Activated CD4-positive, alpha-beta T cell treated with anti-CD3 and anti-CD28 coated beads, Interleukin-2, amount 50 U/mL, for 24 hours (primary cell): ENCODE results near the gene PPP1R13L.

Experiments
- DNase-seq, 2 donors: peaks; one replicate each; pipeline ENCODE4 v3.0.0-alpha.2; 2020; ENCODE audit warnings: low read depth in 1 of 2, low spot score in 1 of 2

PPP1R13L gene

GRCh38 chr19:45368127-45368526, 36.7 kb downstream of the PPP1R13L start:
- DNase-seq = no peak

GRCh38 chr19:45364696-45365095, 40.2 kb downstream of the PPP1R13L start:
- DNase-seq = no peak

- DNase-seq = no peak
Measured at GRCh38 chr19:45363861-45364459, 40.9 kb downstream of the PPP1R13L start.

GRCh38 chr19:45362291-45362690, 42.6 kb downstream of the PPP1R13L start:
- no peak for DNase-seq

- no peak for DNase-seq
Measured at GRCh38 chr19:45361608-45362007, 43.3 kb downstream of the PPP1R13L start.

- no peak for DNase-seq
Measured at GRCh38 chr19:45358213-45358792, 46.6 kb downstream of the PPP1R13L start.

GRCh38 chr19:45357445-45357783, 47.5 kb downstream of the PPP1R13L start:
- DNase-seq = no peak

GRCh38 chr19:45356760-45357444, 48.0 kb downstream of the PPP1R13L start:
- no peak for DNase-seq

- no peak for DNase-seq
Measured at GRCh38 chr19:45355910-45356309, 49.0 kb downstream of the PPP1R13L start.

GRCh38 chr19:45355402-45355801, 49.5 kb downstream of the PPP1R13L start:
- no peak for DNase-seq

GRCh38 chr19:45354241-45354842, 50.5 kb downstream of the PPP1R13L start:
- DNase-seq = no peak

- no peak for DNase-seq
Measured at GRCh38 chr19:45352914-45353796, 51.7 kb downstream of the PPP1R13L start.

- DNase-seq = no peak
Measured at GRCh38 chr19:45352471-45352870, 52.4 kb downstream of the PPP1R13L start.

- DNase-seq = no peak
Measured at GRCh38 chr19:45352062-45352461, 52.8 kb downstream of the PPP1R13L start.

GRCh38 chr19:45351401-45351952, 53.4 kb downstream of the PPP1R13L start:
- no peak for DNase-seq

GRCh38 chr19:45350477-45351058, 54.3 kb downstream of the PPP1R13L start:
- no peak for DNase-seq

- DNase-seq = no peak
Measured at GRCh38 chr19:45349430-45349941, 55.4 kb downstream of the PPP1R13L start.

- no peak for DNase-seq
Measured at GRCh38 chr19:45349126-45349415, 55.8 kb downstream of the PPP1R13L start.

- DNase-seq = no peak
Measured at GRCh38 chr19:45348367-45349125, 56.3 kb downstream of the PPP1R13L start.
